Type B pancreatic cell (in vitro differentiated cells): Measurements from ENCODE around the gene SH3BP1. TPM values are rescaled to one million over a fixed set of nuclear protein-coding genes. Genes with fewer than 3 reads are reported as not detected.
A peak's percentile ranks its signal among the peaks of the same experiment; 100 is the strongest.

Experiments
- DNase-seq: peaks from one replicate; pipeline ENCODE4 v3.0.0; 2021; ENCODE audit warnings: mixed read lengths; ENCODE audit not compliant: unreplicated experiment; ENCODE audit errors: extremely low spot score
- H3K27ac Mint-ChIP-seq: 2 replicates; pipeline ENCODE4 v1.8.0; 2021; ENCODE audit warnings: mild to moderate bottlenecking, mixed read lengths
- H3K27me3 Mint-ChIP-seq: 2 replicates; pipeline ENCODE4 v1.8.0; 2021; ENCODE audit warnings: mixed read lengths
- H3K36me3 Mint-ChIP-seq: 2 replicates; pipeline ENCODE4 v1.8.0; 2021; ENCODE audit warnings: mixed read lengths
- H3K4me1 Mint-ChIP-seq: one replicate; pipeline ENCODE4 v1.8.0; 2021; ENCODE audit warnings: mixed read lengths; ENCODE audit not compliant: unreplicated experiment
- H3K4me3 Mint-ChIP-seq: 2 replicates; pipeline ENCODE4 v1.8.0; 2021; ENCODE audit warnings: mild to moderate bottlenecking, mixed read lengths
- H3K9me3 Mint-ChIP-seq: 2 replicates; pipeline ENCODE4 v1.8.0; 2021; ENCODE audit warnings: mixed read lengths
- total RNA-seq: library from RNA; stranded (reverse); gene quantifications from 2 replicates; pipeline ENCODE4 v1.2.1, GENCODE V29; 2021; ENCODE audit warnings: low replicate concordance
- TF ChIP-seq, protein P1 (sequence below): fragments of 200-600 bp; sonication (generic); conservative IDR thresholded peaks from 2 replicates; pipeline ENCODE4 v1.5.0; 2021; ENCODE audit warnings: antibody characterized with exemption, mild to moderate bottlenecking

SH3BP1 gene
- total RNA-seq, 1 donor from 2014 or later: 30.0 TPM

DNA sequence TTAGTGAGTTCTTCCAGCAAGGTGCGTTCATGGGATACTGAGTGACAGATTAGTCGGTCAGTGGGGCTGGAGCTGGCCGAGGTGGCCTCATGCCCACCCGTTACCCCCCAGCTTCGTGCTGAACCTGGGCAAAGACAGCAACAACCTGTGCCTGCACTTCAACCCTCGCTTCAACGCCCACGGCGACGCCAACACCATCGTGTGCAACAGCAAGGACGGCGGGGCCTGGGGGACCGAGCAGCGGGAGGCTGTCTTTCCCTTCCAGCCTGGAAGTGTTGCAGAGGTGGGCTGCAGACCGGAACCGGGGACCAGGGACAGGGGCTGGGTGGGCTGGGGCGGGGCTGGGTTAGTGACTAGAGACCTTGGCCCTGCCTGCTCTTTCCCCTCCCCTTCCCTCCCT, 38.9 kb downstream of the SH3BP1 start:
- H3K27ac Mint-ChIP-seq: no peak overlapping the region
- DNase-seq: no peak
- no peaks in the 10 kb centered on the region for H3K9me3 Mint-ChIP-seq
- peaks cover 17% of the 10 kb centered on the region for H3K4me1 Mint-ChIP-seq
- TF ChIP-seq, protein P1, sequence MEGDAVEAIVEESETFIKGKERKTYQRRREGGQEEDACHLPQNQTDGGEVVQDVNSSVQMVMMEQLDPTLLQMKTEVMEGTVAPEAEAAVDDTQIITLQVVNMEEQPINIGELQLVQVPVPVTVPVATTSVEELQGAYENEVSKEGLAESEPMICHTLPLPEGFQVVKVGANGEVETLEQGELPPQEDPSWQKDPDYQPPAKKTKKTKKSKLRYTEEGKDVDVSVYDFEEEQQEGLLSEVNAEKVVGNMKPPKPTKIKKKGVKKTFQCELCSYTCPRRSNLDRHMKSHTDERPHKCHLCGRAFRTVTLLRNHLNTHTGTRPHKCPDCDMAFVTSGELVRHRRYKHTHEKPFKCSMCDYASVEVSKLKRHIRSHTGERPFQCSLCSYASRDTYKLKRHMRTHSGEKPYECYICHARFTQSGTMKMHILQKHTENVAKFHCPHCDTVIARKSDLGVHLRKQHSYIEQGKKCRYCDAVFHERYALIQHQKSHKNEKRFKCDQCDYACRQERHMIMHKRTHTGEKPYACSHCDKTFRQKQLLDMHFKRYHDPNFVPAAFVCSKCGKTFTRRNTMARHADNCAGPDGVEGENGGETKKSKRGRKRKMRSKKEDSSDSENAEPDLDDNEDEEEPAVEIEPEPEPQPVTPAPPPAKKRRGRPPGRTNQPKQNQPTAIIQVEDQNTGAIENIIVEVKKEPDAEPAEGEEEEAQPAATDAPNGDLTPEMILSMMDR: no peak
- H3K27me3 Mint-ChIP-seq: no peaks in the 10 kb centered on the region
- no peak overlapping the region for H3K4me3 Mint-ChIP-seq
- no peaks in the 10 kb centered on the region for H3K36me3 Mint-ChIP-seq

DNA sequence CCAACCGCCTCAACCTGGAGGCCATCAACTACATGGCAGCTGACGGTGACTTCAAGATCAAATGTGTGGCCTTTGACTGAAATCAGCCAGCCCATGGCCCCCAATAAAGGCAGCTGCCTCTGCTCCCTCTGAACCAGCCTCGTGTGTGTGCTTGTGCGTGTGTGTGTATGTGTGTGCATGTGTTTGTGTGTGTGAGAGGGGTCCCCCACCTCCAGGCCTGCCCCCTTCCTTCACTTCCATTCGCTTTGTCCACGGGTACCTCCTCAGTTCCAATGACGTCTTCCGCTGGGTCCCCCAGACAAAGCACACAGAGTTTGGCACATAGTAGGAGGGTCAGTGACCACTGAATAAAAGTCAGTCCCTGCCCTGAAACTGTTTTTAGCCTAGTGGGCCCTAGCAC, 40.2 kb downstream of the SH3BP1 start:
- H3K4me1 Mint-ChIP-seq: peaks cover 17% of the 10 kb centered on the region
- no peaks in the 10 kb centered on the region for H3K9me3 Mint-ChIP-seq
- H3K4me3 Mint-ChIP-seq: peak overlapping the region; percentile 39
- H3K27ac Mint-ChIP-seq: no peak overlapping the region
- no peaks in the 10 kb centered on the region for H3K27me3 Mint-ChIP-seq
- no peaks in the 10 kb centered on the region for H3K36me3 Mint-ChIP-seq
- TF ChIP-seq, protein P1: no peak
- DNase-seq: no peak

DNA sequence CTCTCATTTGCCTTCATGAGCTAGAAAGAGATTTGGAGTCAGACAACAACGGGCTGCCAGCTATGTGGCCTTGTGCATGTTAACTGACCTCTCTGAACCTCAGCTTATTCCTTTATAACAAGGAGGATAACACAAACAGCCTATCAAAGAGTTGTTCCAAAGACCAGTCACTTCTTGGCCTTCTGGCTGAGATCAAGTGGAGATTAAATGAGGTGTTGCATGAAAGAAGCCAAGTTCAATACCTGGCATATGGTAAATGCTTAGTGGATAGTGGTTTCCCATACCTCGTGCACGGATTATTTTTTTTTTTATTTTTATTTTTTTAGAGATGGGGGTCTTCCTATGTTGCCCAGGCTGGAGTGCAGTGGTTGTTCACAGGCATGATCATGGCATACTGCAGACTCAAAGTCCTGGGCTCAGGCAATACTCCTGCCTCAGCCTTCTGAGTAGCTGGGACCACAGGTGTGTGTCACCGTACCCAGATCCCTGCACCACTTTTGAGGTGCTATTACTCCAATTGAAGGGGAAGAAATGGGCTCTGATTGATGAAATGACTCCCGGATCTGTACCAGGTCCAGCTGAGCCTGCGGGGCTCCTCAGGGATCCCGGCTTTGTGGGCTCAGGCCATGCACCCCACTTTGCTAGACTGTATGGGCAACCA, 40.9 kb downstream of the SH3BP1 start:
- Mint-ChIP-seq H3K9me3 (no peaks in the 10 kb centered on the region), H3K36me3 (no peaks in the 10 kb centered on the region), H3K4me1 (peaks cover 17% of the 10 kb centered on the region), H3K27me3 (no peaks in the 10 kb centered on the region), H3K27ac (no peak overlapping the region), H3K4me3 (no peak overlapping the region)
- TF ChIP-seq, protein P1: no peak
- DNase-seq: no peak

DNA sequence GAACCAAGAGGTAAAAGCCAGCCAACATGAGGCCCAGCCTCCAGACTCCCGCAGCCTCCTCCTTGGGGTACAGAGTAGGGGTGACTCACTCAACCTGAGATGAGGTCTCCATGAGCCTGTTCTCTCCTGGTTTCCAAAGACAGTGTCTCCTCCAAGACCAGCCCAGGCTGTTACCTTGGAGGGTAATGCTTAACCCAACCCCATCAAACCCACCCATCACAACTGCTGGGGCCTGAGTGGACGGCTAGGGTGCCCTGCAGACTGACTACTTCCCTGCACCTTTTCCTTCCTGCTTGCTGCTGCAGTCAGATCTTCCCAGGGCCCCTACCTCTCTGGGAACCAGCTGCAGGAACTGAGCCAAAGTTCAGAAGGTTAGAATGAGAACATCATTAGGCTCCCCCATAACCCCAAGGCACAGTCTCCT, 41.5 kb downstream of the SH3BP1 start:
- DNase-seq: no peak
- H3K27ac Mint-ChIP-seq: peak overlapping the region; percentile 77
- no peaks in the 10 kb centered on the region for H3K27me3 Mint-ChIP-seq
- no peaks in the 10 kb centered on the region for H3K9me3 Mint-ChIP-seq
- peaks cover 19% of the 10 kb centered on the region for H3K4me1 Mint-ChIP-seq
- TF ChIP-seq, protein P1: no peak
- no peaks in the 10 kb centered on the region for H3K36me3 Mint-ChIP-seq
- H3K4me3 Mint-ChIP-seq: no peak overlapping the region

DNA sequence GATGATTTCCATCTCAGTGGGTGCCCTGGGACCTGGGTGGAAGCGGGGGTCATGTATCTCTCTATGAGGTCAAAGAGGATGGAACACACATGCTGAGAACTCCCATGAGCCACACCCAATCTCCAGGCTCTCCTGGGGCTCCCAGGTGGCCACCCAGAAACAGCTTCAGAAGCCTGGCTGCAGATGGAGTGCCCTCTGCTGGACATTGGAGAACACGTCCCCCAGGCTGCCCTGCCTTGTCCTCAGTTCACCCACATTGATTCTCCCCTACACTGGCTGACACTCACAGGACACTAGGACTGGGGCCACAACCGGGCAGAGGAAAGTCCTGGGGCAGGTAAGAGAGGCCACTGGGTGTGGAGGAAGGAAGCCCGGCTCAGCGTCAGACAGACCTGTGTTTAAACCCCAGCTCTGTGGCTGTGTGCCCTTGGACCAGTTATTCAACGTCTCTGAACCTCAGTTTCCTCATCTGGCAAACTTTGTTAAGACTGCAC, 42.1 kb downstream of the SH3BP1 start:
- Mint-ChIP-seq H3K4me3 (no peak overlapping the region), H3K4me1 (peaks cover 19% of the 10 kb centered on the region), H3K27ac (peak overlapping the region; percentile 77), H3K9me3 (no peaks in the 10 kb centered on the region), H3K27me3 (no peaks in the 10 kb centered on the region), H3K36me3 (no peaks in the 10 kb centered on the region)
- TF ChIP-seq, protein P1: peak; percentile 88
- peak; percentile 77 for DNase-seq
